Smooth muscle cell (in vitro differentiated cells): ENCODE results near the gene GNS. TPM values are rescaled to one million over a fixed set of nuclear protein-coding genes. Genes with fewer than 3 reads are reported as not detected.
A peak's percentile ranks its signal among the peaks of the same experiment; 100 is the strongest.

Experiments used
- DNase-seq: peaks from one replicate; lab custom pipeline; 2025; ENCODE audit not compliant: unreplicated experiment; lab: John Stamatoyannopoulos, UW
- H2AFZ ChIP-seq: fragments of 200-600 bp; sonication (generic); 2 replicates; pipeline ENCODE4 v1.6.0; 2016; ENCODE audit warnings: antibody characterized with exemption, low read depth, mild to moderate bottlenecking
- H3F3A ChIP-seq: fragments of 200-600 bp; sonication (generic); 2 replicates; pipeline ENCODE4 v1.6.0; 2017; ENCODE audit warnings: antibody characterized with exemption, low read depth
- H3K27ac ChIP-seq: fragments of 200-600 bp; sonication (generic); 2 replicates; pipeline ENCODE4 v1.5.1; 2016; ENCODE audit warnings: low read depth, mild to moderate bottlenecking
- H3K27me3 ChIP-seq: fragments of 200-600 bp; sonication (generic); 2 replicates; pipeline ENCODE4 v1.6.1; 2016; ENCODE audit warnings: low read depth, mild to moderate bottlenecking
- H3K36me3 ChIP-seq: fragments of 200-600 bp; sonication (generic); 2 replicates; pipeline ENCODE4 v1.5.1; 2016; ENCODE audit warnings: low read depth
- H3K4me1 ChIP-seq: fragments of 200-600 bp; sonication (generic); 2 replicates; pipeline ENCODE4 v1.5.1; 2016; ENCODE audit warnings: low read depth
- H3K4me2 ChIP-seq: fragments of 200-600 bp; sonication (generic); 2 replicates; pipeline ENCODE4 v1.6.0; 2016; ENCODE audit warnings: mild to moderate bottlenecking
- H3K4me3 ChIP-seq: fragments of 200-600 bp; sonication (generic); 2 replicates; pipeline ENCODE4 v1.5.1; 2016; ENCODE audit warnings: mild to moderate bottlenecking
- H3K79me2 ChIP-seq: fragments of 200-600 bp; sonication (generic); 2 replicates; pipeline ENCODE4 v1.6.0; 2016; ENCODE audit warnings: low read depth, mild to moderate bottlenecking
- H3K9ac ChIP-seq: fragments of 200-600 bp; sonication (generic); 2 replicates; pipeline ENCODE4 v1.6.0; 2016; ENCODE audit warnings: low read depth
- H3K9me3 ChIP-seq: fragments of 200-600 bp; sonication (generic); replicated peaks from 2 replicates; pipeline ENCODE4 v1.5.1; 2016; ENCODE audit warnings: low read depth
- H4K20me1 ChIP-seq: fragments of 200-600 bp; sonication (generic); 2 replicates; pipeline ENCODE4 v1.6.0; 2016; ENCODE audit warnings: low read depth
- CTCF ChIP-seq: fragments of 200-600 bp; sonication (generic); IDR thresholded peaks from 2 replicates; pipeline ENCODE4 v1.5.1; 2017; ENCODE audit warnings: borderline replicate concordance, mild to moderate bottlenecking, antibody characterized with exemption; ENCODE audit not compliant: insufficient read depth, poor library complexity, severe bottlenecking
- WGBS: methylation state at CpG from one replicate; pipeline ENCODE4 v1.1.7; 2016; ENCODE audit warnings: low lambda C conversion rate; 5-methylcytosine and 5-hydroxymethylcytosine counted together
- polyA plus RNA-seq: library from polyadenylated mRNA; unstranded; fragments of >200 nt; fragmentation: Nextera tagmentation; extraction: Ambion mirVana; gene quantifications from 2 replicates; pipeline ENCODE4 v1.2.1, GENCODE V29; 2016
- total RNA-seq: library from RNA; depleted of rRNA; stranded (reverse); fragments of >200 nt; gene quantifications from 2 replicates; pipeline ENCODE4 v1.2.3, GENCODE V29; 2014

GNS gene
- total and polyA plus RNA-seq, 2 experiments from 2014 or later = 36.4 to 64.9 TPM

GRCh38 chr12:64773386-64773785 lies 14.2 kb upstream of the GNS start:
- no peak overlapping the region for H3K9ac ChIP-seq
- H3K4me1 ChIP-seq = no peaks in the 10 kb centered on the region
- no peak for DNase-seq
- no peaks in the 10 kb centered on the region for H3F3A ChIP-seq
- H3K36me3 ChIP-seq = no peaks in the 10 kb centered on the region
- H3K27ac ChIP-seq = no peak overlapping the region
- no peaks in the 10 kb centered on the region for H3K79me2 ChIP-seq
- H3K27me3 ChIP-seq = peaks cover 26% of the 10 kb centered on the region
- no peak overlapping the region for H3K4me3 ChIP-seq
- no peaks in the 10 kb centered on the region for H3K9me3 ChIP-seq
- no peak overlapping the region for H2AFZ ChIP-seq
- no peaks in the 10 kb centered on the region for H4K20me1 ChIP-seq
- no peak for TF ChIP-seq CTCF
- H3K4me2 ChIP-seq = no peak overlapping the region

- H4K20me1 ChIP-seq = no peaks in the 10 kb centered on the region
- no peak overlapping the region for H3K9ac ChIP-seq
- no peaks in the 10 kb centered on the region for H3K9me3 ChIP-seq
- WGBS = 90% methylated on average over 2 of the region's 3 CpGs
- no peaks in the 10 kb centered on the region for H3K79me2 ChIP-seq
- H3K4me1 ChIP-seq = no peaks in the 10 kb centered on the region
- TF ChIP-seq CTCF = no peak
- H3K4me2 ChIP-seq = no peak overlapping the region
- no peaks in the 10 kb centered on the region for H3K27me3 ChIP-seq
- H2AFZ ChIP-seq = no peak overlapping the region
- no peak overlapping the region for H3K4me3 ChIP-seq
- H3F3A ChIP-seq = no peaks in the 10 kb centered on the region
- no peaks in the 10 kb centered on the region for H3K36me3 ChIP-seq
- DNase-seq = no peak
- H3K27ac ChIP-seq = no peak overlapping the region
Observed at GRCh38 chr12:64767495-64767894, 8.3 kb upstream of the GNS start.

GRCh38 chr12:64760808-64761573 lies 1.8 kb upstream of the GNS start:
- no peak for TF ChIP-seq CTCF
- no peaks in the 10 kb centered on the region for H3K36me3 ChIP-seq
- H3K9ac ChIP-seq = no peak overlapping the region
- peaks cover 8% of the 10 kb centered on the region for H3F3A ChIP-seq
- H3K27me3 ChIP-seq = no peaks in the 10 kb centered on the region
- WGBS = 97% methylated on average over 6 of the region's 6 CpGs
- H3K9me3 ChIP-seq = no peaks in the 10 kb centered on the region
- no peak overlapping the region for H3K27ac ChIP-seq
- no peaks in the 10 kb centered on the region for H4K20me1 ChIP-seq
- no peak overlapping the region for H3K4me2 ChIP-seq
- H3K79me2 ChIP-seq = peaks cover 2% of the 10 kb centered on the region
- no peak for DNase-seq
- peaks cover 10% of the 10 kb centered on the region for H3K4me1 ChIP-seq
- no peak overlapping the region for H2AFZ ChIP-seq
- H3K4me3 ChIP-seq = no peak overlapping the region

- H3K4me2 ChIP-seq = peak overlapping the region; percentile 6
- peaks cover 8% of the 10 kb centered on the region for H3F3A ChIP-seq
- DNase-seq = no peak
- no peaks in the 10 kb centered on the region for H3K27me3 ChIP-seq
- H3K9ac ChIP-seq = no peak overlapping the region
- H3K27ac ChIP-seq = no peak overlapping the region
- peaks cover 4% of the 10 kb centered on the region for H4K20me1 ChIP-seq
- peaks cover 10% of the 10 kb centered on the region for H3K4me1 ChIP-seq
- H3K79me2 ChIP-seq = peaks cover 4% of the 10 kb centered on the region
- no peaks in the 10 kb centered on the region for H3K9me3 ChIP-seq
- no peak overlapping the region for H2AFZ ChIP-seq
- no peak for TF ChIP-seq CTCF
- WGBS = 91% methylated on average over 3 of the region's 3 CpGs
- H3K4me3 ChIP-seq = peak overlapping the region; percentile 99
- no peaks in the 10 kb centered on the region for H3K36me3 ChIP-seq
Observed at GRCh38 chr12:64757771-64758170, 1.4 kb downstream of the GNS start.
